Pancreas (tissue), 10 donors: ENCODE data around the gene ZNF593. TPM values are rescaled to one million over a fixed set of nuclear protein-coding genes. Genes with fewer than 3 reads are reported as not detected.

ENCODE experiments used
- ATAC-seq, 4 donors: fragments of 200-7000 bp; cut with Tn5 transposase; one replicate each; pipeline versions ENCODE4 v1.8.0 to v1.9.1; 2020; ENCODE audit warnings: mild to moderate bottlenecking in 4 of 4, moderate library complexity in 4 of 4
- DNase-seq, 6 donors: peaks; one replicate each; pipeline ENCODE4 v3.0.0-alpha.2; 2020
- FAIRE-seq: peaks from 2 replicates; lab custom pipeline; 2012; peaks lifted over from hg19 to GRCh38; lab: Jason Lieb, UNC
- H3K27ac ChIP-seq, 4 donors: fragments of 200-600 bp; sonication (generic); 1 replicate in 3 of 4; 2 replicates in 1 of 4; pipeline versions ENCODE4 v1.5.0 to v1.8.0; 2020
- H3K27me3 ChIP-seq, 4 donors: fragments of 200-600 bp; one replicate each; pipeline ENCODE4 v1.8.0; 2021
- H3K36me3 ChIP-seq, 3 donors: fragments of 200-600 bp; sonication (generic) in 1 of 3; one replicate each; pipeline versions ENCODE4 v1.5.0 to v1.8.0; 2020 to 2021
- H3K4me1 ChIP-seq, 3 donors: fragments of 200-600 bp; one replicate each; pipeline ENCODE4 v1.8.0; 2021
- H3K4me3 ChIP-seq, 4 donors: fragments of 200-600 bp; sonication (generic) in 2 of 4; one replicate each; pipeline versions ENCODE4 v1.5.0 to v1.8.0; 2020 to 2021
- H3K9me3 ChIP-seq, 4 donors: fragments of 200-600 bp; one replicate each; pipeline ENCODE4 v1.8.0; 2021
- CTCF ChIP-seq, 4 donors: fragments of 200-600 bp; sonication (generic) in 3 of 4; IDR thresholded peaks; one replicate each; pipeline versions ENCODE4 v1.5.0 to v1.8.0; 2021; ENCODE audit warnings: antibody characterized with exemption in 4 of 4
- whole genome bisulfite sequencing, 2 donors: extraction: QIAGEN DNeasy Blood & Tissue Kit; methylation state at CpG; one replicate each; pipeline ENCODE4 v1.1.7; 2013; 5-methylcytosine and 5-hydroxymethylcytosine counted together
- intact Hi-C, 3 donors: fragments of 100-400 bp; cut with DNase I; formaldehyde crosslinking; loops; one replicate each; pipeline versions ENCODE4 v1.11.1 to v1.14.2; 2022
- polyA plus RNA-seq, 2 donors: library from polyadenylated mRNA; stranded (reverse); fragments of 200-250 nt; gene quantifications; one replicate each; pipeline ENCODE4 v1.2.3, GENCODE V29; 2013
- total RNA-seq, 6 donors: library from RNA; stranded (reverse); fragmentation: NEBNext Ultra II Directional in 4 of 6; extraction: Animal tissue kit (Norgen Biotek cat#: 25700) in 4 of 6; gene quantifications; one replicate each; pipeline versions ENCODE4 v1.2.1 to v1.2.4, GENCODE V29; 2021 to 2023
- donor health status: healthy with polysubstance abuse.
- donor health status: DM: no; HTN: no; CAD: no; lungs with moderate emphysema.
- donor health status: DM: no; HTN: no; CAD: no.
- donor health status: control.
- donor health status: control.
- donor health status: Bipolar disorder and iron deficiency.
- donor health status: DM: yes; HTN: yes; CAD: no.
- donor health status: DM: no; HTN: no; CAD: no.
- donor health status: DM: no; HTN: no; CAD: no.
- donor health status: DM: yes; HTN: yes; CAD: no.

ZNF593 gene
- total and polyA plus RNA-seq, 8 donors: 18.4 to 80.7 (median 22.8) TPM

- no peaks in the 10 kb centered on the region for H3K9me3 ChIP-seq
- 37 to 44% methylated on average over 13 of the region's 13 CpGs for WGBS, 2 donors
- H3K27me3 ChIP-seq: no peaks in the 10 kb centered on the region
- peak overlapping the region; percentile 12 to 74 (median 48) for H3K27ac ChIP-seq
- intact Hi-C loops: no loop called here
- H3K4me1 ChIP-seq: peaks cover 24 to 57% (median 55%) of the 10 kb centered on the region in 3 donors
- no peaks in the 10 kb centered on the region for H3K36me3 ChIP-seq
- ATAC-seq (peak; percentile 41 to 55 (median 50)), DNase-seq (no peak), FAIRE-seq (no peak)
- H3K4me3 ChIP-seq: no peak overlapping the region
- no peak for TF ChIP-seq CTCF (IDR thresholded peaks at IDR 0.05)
Observed at GRCh38 chr1:26127235-26128163, 42.2 kb upstream of the ZNF593 start.

GRCh38 chr1:26129778-26130177 is 39.9 kb upstream of the ZNF593 start:
- 92 to 98% methylated on average over 4 of the region's 4 CpGs for WGBS, 2 donors
- no peak for ATAC-seq
- intact Hi-C loops: no loop called here
- H3K36me3 ChIP-seq: no peaks in the 10 kb centered on the region
- TF ChIP-seq CTCF (IDR thresholded peaks at IDR 0.05): no peak
- no peak overlapping the region for H3K27ac ChIP-seq
- H3K4me1 ChIP-seq: peaks cover 6 to 34% (median 33%) of the 10 kb centered on the region in 3 donors
- no peaks in the 10 kb centered on the region for H3K9me3 ChIP-seq
- no peak for FAIRE-seq
- no peak for DNase-seq
- no peaks in the 10 kb centered on the region for H3K27me3 ChIP-seq
- no peak overlapping the region for H3K4me3 ChIP-seq

- 30 to 44% methylated on average over 1 of the region's 1 CpG for WGBS, 2 donors
- H3K4me1 ChIP-seq: peaks cover 6 to 25% (median 24%) of the 10 kb centered on the region in 3 donors
- no peak for TF ChIP-seq CTCF (IDR thresholded peaks at IDR 0.05)
- no peak for ATAC-seq
- no peak overlapping the region for H3K4me3 ChIP-seq
- H3K27me3 ChIP-seq: no peaks in the 10 kb centered on the region
- H3K9me3 ChIP-seq: no peaks in the 10 kb centered on the region
- FAIRE-seq: no peak
- no peaks in the 10 kb centered on the region for H3K36me3 ChIP-seq
- no peak for DNase-seq
- H3K27ac ChIP-seq: no peak overlapping the region
- intact Hi-C loops: no loop called here
Observed at GRCh38 chr1:26130695-26131094, 39.0 kb upstream of the ZNF593 start.

- no peak for DNase-seq
- WGBS, 2 donors: 86 to 88% methylated on average over 5 of the region's 5 CpGs
Observed at GRCh38 chr1:26132128-26132833, 37.4 kb upstream of the ZNF593 start.

More at GRCh38 chr1:26132128-26132833, 37.4 kb upstream of the ZNF593 start:
- H3K4me1 ChIP-seq: peaks cover 0 to 10% (median 8%) of the 10 kb centered on the region in 3 donors
- H3K27me3 ChIP-seq: no peaks in the 10 kb centered on the region
- H3K4me3 ChIP-seq: no peak overlapping the region
- ATAC-seq (no peak), FAIRE-seq (no peak)
- intact Hi-C loops: no loop called here
- no peaks in the 10 kb centered on the region for H3K36me3 ChIP-seq
- H3K9me3 ChIP-seq: no peaks in the 10 kb centered on the region
- no peak for TF ChIP-seq CTCF (IDR thresholded peaks at IDR 0.05)
- H3K27ac ChIP-seq: no peak overlapping the region
